HS-27A (cell line): ENCODE measurements around the gene SLC24A3.

Experiments used
- DNase-seq: peaks from one replicate; pipeline ENCODE4 v3.0.0-alpha.2; 2012; ENCODE audit warnings: low read depth, missing footprints

SLC24A3 gene

GRCh38 chr20:19598117-19598850 lies 385.8 kb downstream of the SLC24A3 start:
- no peak for DNase-seq

GRCh38 chr20:19599200-19599599 lies 386.8 kb downstream of the SLC24A3 start:
- DNase-seq, result no peak

DNA sequence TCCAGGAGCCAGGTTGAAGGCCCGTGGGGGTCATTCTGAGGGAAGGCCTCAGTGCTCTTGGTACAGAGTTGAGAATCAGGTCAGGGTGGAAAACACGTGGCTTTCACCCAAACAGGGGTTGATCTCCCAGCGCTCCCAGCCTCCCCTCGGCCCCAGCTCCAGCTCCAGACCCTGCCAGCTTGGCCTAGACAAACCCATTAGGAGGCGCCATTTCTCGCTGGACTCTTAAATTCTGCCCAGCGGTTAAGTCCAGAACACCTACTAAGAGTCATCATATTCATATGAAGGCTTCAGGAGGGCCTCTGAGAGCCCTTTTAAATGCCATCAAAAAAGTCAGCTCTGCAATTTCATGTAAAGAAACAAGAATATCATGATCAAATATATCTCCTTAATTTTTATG lies 387.6 kb downstream of the SLC24A3 start:
- DNase-seq, result no peak

DNA sequence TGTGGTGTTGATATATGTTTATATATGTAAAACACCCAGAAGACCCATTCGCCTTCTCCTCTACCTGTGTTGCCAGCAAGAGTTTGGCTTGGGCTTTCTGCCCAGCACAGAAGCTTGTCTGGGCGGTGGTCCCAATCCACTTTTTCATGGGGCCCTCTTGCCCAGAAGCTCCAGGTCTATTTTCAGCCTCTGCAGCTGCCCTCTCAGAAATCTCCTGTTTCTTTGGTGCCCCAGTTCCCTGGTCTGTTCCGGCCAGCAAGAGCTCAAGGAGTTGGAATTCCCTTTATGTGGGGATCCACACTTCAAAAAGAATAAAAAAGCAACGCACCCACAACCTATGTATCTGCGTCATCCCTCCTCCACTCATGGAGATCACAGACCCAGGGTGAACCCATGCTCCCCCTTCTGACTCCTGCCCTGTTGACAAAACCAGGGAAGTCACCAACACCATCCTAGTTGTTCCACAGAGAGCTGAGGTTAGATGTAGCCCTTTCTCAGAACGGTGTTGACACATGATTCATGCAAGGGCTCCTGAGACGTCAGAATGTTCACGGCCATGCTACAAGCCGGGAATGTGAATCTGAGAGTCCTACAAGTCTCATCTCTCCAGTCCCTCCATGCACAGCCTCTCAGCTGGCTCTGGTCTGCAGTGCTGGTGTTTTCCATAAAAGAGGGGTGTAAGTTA lies 388.8 kb downstream of the SLC24A3 start:
- no peak for DNase-seq

DNA sequence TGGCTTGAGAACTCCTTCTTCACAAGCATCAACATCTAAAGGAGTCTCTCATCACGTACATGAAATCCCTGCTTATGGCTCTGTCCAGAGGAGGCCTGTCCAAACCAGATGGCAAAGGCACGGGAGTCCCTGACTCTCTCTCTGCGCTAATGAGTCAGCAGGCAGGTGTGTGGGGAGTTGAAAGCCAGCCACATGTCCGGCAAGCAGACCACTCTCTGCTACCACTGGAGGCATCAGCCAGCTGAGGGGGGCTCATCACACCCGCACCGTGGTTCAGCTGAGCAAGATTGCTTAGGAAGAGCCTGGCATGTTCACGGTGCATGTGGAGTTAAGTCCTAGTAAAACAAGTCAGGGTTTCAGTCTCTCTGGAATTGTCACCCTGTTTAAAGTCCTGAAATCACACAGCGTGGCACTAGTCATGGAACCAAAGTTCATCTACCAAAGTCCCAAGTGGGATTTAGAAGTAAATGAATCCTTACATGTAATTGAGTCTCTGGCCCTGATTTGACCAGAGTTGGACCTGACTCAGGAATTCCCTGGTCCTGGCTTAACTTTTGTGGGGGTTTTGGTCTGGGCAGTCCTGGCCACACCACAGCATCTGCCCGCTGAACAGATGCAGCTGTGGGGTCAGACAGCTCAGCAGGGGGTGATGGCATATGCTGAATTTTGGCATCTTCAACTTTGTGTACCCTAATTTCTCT lies 390.4 kb downstream of the SLC24A3 start:
- DNase-seq, result no peak

- DNase-seq, result no peak
Observed at GRCh38 chr20:19603376-19603750, 390.9 kb downstream of the SLC24A3 start.

GRCh38 chr20:19605786-19606485 lies 393.5 kb downstream of the SLC24A3 start:
- DNase-seq, result no peak

GRCh38 chr20:19609642-19610223 lies 397.3 kb downstream of the SLC24A3 start:
- DNase-seq, result no peak

DNA sequence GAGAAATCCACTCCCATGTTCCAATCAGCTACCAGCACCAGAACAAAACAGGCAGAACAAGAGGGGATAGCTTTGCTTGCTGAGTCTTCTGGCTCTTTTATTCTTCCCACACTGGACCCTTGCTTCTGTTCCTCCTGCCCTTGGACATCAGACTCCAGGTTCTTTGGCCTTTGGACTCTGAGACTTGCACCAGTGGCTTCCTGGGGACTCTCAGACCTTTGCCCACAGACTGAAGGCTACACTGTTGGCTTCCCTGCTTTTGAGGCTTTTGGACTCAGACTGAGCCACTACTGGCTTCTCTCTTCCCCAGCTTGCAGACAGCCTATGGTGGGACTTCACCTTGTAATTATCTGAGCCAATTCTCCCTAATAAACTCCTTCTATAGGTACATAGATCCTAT lies 403.2 kb downstream of the SLC24A3 start:
- DNase-seq, result no peak

- no peak for DNase-seq
Observed at GRCh38 chr20:19616081-19616480, 403.6 kb downstream of the SLC24A3 start.

DNA sequence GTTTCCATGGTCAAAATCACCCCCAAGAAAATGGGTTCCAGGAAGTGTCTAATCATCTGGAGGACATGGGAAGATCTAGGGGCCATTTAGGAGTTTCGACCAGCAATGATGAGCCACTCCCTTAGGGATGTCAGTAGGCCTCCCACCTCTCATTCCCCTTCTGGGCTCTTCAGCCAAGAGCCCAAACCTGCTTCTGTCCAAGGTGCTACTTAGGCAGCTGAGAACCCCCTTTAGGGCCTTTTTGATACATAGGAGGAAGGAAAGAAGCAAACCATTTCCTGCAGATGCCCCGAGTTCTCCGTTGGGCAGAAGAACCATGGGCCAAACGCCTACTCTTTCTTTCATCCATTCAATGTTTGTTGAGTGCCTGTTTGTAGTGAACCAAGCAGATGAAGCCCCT lies 404.2 kb downstream of the SLC24A3 start:
- DNase-seq, result no peak

- no peak for DNase-seq
Observed at GRCh38 chr20:19617256-19617655, 404.8 kb downstream of the SLC24A3 start.

- DNase-seq, result no peak
Observed at GRCh38 chr20:19618711-19619110, 406.3 kb downstream of the SLC24A3 start.

DNA sequence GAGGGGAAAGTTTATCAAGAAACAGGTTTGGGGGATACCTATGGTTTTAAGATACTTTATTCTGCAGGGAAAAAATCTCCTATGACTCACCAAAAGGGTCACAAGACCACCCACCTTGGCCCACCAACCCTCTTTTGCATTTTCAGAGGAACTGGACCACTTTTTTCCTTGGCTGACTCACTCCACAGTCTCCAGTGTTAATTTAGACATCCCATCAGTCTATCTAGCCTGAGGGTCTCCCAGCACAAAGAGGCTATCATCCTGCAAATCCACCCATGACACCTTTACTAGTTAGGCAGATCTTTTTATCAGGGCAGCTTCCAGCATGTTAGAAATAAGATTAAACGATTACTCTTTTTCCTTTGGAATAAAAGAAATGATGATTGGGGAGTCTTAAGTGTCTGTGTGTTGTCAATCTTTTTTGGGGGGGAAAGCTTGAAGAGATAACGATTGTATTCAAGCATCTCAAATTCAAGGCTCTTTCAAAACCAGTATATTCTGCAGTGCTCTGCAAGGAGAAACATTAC lies 407.5 kb downstream of the SLC24A3 start:
- no peak for DNase-seq

- DNase-seq, result no peak
Observed at GRCh38 chr20:19620446-19620845, 408.0 kb downstream of the SLC24A3 start.

DNA sequence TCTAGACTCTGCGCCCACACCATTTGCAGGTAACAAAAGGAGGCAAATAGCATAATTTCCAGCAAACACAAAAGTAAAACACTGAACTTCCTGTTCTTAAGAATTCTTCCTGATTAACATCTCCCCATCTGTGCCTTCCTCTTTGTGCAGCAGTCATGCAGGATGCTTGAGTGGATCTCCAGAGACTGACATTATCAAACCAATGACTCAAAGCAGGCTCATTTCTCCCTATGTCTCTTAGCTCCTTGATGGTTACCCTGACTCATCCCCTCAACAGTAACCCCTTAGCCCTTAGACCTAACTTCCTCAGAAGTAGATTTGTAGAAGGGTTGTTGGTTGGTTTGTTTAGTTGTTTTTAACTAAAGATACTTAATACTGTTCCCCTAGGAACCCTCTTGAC lies 408.6 kb downstream of the SLC24A3 start:
- no peak for DNase-seq

- DNase-seq, result no peak
Observed at GRCh38 chr20:19624221-19624965, 412.0 kb downstream of the SLC24A3 start.

DNA sequence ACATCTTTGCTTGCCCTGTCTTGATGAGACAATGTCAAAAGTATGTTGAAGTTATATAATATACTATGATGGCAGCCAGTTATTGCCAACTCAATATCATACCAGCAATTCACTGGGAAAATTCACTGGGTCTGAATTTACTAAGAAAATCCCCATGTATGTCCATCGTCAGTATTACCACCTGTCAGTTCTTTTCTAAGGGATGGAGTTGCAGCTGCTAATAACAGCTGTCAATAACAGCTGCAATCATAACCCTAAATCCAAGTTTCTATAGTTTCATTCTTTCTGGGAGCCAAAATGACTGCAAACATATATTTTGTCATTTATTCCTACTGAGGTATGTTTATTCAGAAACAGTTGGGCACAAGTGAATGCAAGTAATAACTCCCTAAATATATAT lies 413.0 kb downstream of the SLC24A3 start:
- no peak for DNase-seq

- no peak for DNase-seq
Observed at GRCh38 chr20:19626896-19627295, 414.5 kb downstream of the SLC24A3 start.

- DNase-seq, result peak; percentile 42
Observed at GRCh38 chr20:19628570-19629134, 416.2 kb downstream of the SLC24A3 start.

- no peak for DNase-seq
Observed at GRCh38 chr20:19631410-19631809, 419.0 kb downstream of the SLC24A3 start.
